Small intestine (tissue), 7 donors: Measurements from ENCODE around the gene KHDC4. TPM values are rescaled to one million over a fixed set of nuclear protein-coding genes. Genes with fewer than 3 reads are reported as not detected.
"Not testable (repeated sequence)": the region's sequence is repeated elsewhere in the genome, so short reads cannot be mapped to it uniquely, and the experiment has no call there.

Source experiments
- DNase-seq, 2 donors: peaks; one replicate each; pipeline versions ENCODE4 v3.0.0 to v3.0.0-alpha.2; 2013
- FAIRE-seq: peaks from 2 replicates; lab custom pipeline; 2012; peaks lifted over from hg19 to GRCh38; lab: Jason Lieb, UNC
- H3K27ac ChIP-seq, 3 donors: one replicate each; pipeline ENCODE4 v1.5.1; 2013; ENCODE audit warnings: low read length in 2 of 3, mild to moderate bottlenecking in 2 of 3, control low read depth in 1 of 3, inconsistent platforms in 1 of 3, low read depth in 1 of 3, moderate library complexity in 1 of 3
- H3K27me3 ChIP-seq, 3 donors: one replicate each; pipeline ENCODE4 v1.6.1; 2013; ENCODE audit warnings: low read length in 3 of 3, inconsistent platforms in 1 of 3; ENCODE audit not compliant: control insufficient read depth in 3 of 3, insufficient read depth in 3 of 3
- H3K36me3 ChIP-seq, 3 donors: one replicate each; pipeline ENCODE4 v1.6.1; 2013; ENCODE audit warnings: low read length in 3 of 3, inconsistent platforms in 1 of 3, low read depth in 1 of 3, mild to moderate bottlenecking in 1 of 3, moderate library complexity in 1 of 3; ENCODE audit not compliant: control insufficient read depth in 3 of 3, insufficient read depth in 2 of 3
- H3K4me1 ChIP-seq, 3 donors: one replicate each; pipeline ENCODE4 v1.6.1; 2013; ENCODE audit warnings: low read length in 2 of 3, inconsistent platforms in 1 of 3, low read depth in 1 of 3, mild to moderate bottlenecking in 1 of 3, moderate library complexity in 1 of 3; ENCODE audit not compliant: control insufficient read depth in 3 of 3, insufficient read depth in 2 of 3
- H3K4me3 ChIP-seq, 3 donors: one replicate each; pipeline ENCODE4 v1.5.1; 2013; ENCODE audit warnings: low read length in 3 of 3, control low read depth in 1 of 3, inconsistent platforms in 1 of 3, low read depth in 1 of 3, mild to moderate bottlenecking in 1 of 3, moderate library complexity in 1 of 3
- H3K9me3 ChIP-seq, 2 donors: one replicate each; pipeline ENCODE4 v1.6.1; 2013; ENCODE audit warnings: low read depth in 1 of 2, low read length in 1 of 2; ENCODE audit not compliant: control insufficient read depth in 2 of 2, insufficient read depth in 1 of 2
- WGBS, 3 donors: extraction: QIAGEN DNeasy Blood & Tissue Kit; methylation state at CpG; one replicate each; pipeline ENCODE4 v1.1.7; 2013; 5-methylcytosine and 5-hydroxymethylcytosine counted together
- polyA plus RNA-seq, 4 donors: library from polyadenylated mRNA; stranded (reverse) in 3 of 4; unstranded in 1 of 4; fragments of 200-250 nt in 3 of 4; fragments of 120-200 nt in 1 of 4; gene quantifications; one replicate each; pipeline versions ENCODE4 v1.2.1 to v1.2.3, GENCODE V29; 2013
- donor health status: healthy with polysubstance abuse.
- donor health status: control.
- donor health status: control.
- donor health status: Bipolar disorder and iron deficiency.
- donor health status: healthy.

The KHDC4 gene
- polyA plus RNA-seq, 4 donors: 7.3 to 70.5 (median 22.3) TPM

DNA sequence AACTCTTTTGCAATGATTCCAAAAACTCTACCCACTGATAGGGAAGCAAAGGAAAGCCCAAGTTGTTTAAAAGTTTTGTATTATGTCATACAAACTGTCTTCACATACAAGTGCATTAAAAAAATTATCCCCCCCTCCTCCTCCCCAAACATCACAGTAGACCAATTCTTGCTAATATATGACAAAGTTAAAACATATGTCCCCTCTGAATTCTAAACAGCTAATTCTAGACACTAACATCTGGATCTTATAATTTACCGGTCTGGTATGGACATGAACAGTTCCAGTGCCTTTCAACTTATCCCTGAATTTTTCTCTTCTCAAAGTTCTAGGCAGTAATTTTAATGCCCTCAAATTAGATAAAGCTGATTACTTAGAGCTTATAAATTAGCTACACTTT lies 36.5 kb downstream of the KHDC4 start:
- H3K4me1 ChIP-seq: peaks cover 0 to 9% (median 3%) of the 10 kb centered on the region in 3 donors
- H3K4me3 ChIP-seq: no peak overlapping the region
- 67 to 96% (median 89%) methylated on average over 1 of the region's 1 CpG for WGBS, 3 donors
- no peaks in the 10 kb centered on the region for H3K9me3 ChIP-seq
- DNase-seq (no peak), FAIRE-seq (no peak)
- H3K27me3 ChIP-seq: no peaks in the 10 kb centered on the region
- H3K36me3 ChIP-seq: peaks cover 13 to 30% (median 13%) of the 10 kb centered on the region in 3 donors
- no peak overlapping the region for H3K27ac ChIP-seq

GRCh38 chr1:155896476-155896875 lies 37.7 kb downstream of the KHDC4 start:
- not testable (repeated sequence) for H3K27ac ChIP-seq, H3K27me3 ChIP-seq, FAIRE-seq, H3K4me3 ChIP-seq, H3K9me3 ChIP-seq, DNase-seq
- Histone ChIP-seq H3K36me3 (peaks cover 9 to 23% (median 13%) of the 10 kb centered on the region in 3 donors), H3K4me1 (peaks cover 0 to 13% (median 4%) of the 10 kb centered on the region in 3 donors)
- 95 to 97% (median 96%) methylated on average over 8 of the region's 8 CpGs for WGBS, 3 donors

GRCh38 chr1:155895617-155896016 lies 38.6 kb downstream of the KHDC4 start:
- H3K4me1 ChIP-seq: peaks cover 0 to 13% (median 4%) of the 10 kb centered on the region in 3 donors
- H3K9me3 ChIP-seq, H3K4me3 ChIP-seq, DNase-seq, H3K27me3 ChIP-seq, FAIRE-seq, H3K27ac ChIP-seq: not testable (repeated sequence)
- WGBS, 3 donors: 93 to 99% (median 96%) methylated on average over 6 of the region's 6 CpGs
- peaks cover 9 to 14% (median 13%) of the 10 kb centered on the region in 3 donors for H3K36me3 ChIP-seq

DNA sequence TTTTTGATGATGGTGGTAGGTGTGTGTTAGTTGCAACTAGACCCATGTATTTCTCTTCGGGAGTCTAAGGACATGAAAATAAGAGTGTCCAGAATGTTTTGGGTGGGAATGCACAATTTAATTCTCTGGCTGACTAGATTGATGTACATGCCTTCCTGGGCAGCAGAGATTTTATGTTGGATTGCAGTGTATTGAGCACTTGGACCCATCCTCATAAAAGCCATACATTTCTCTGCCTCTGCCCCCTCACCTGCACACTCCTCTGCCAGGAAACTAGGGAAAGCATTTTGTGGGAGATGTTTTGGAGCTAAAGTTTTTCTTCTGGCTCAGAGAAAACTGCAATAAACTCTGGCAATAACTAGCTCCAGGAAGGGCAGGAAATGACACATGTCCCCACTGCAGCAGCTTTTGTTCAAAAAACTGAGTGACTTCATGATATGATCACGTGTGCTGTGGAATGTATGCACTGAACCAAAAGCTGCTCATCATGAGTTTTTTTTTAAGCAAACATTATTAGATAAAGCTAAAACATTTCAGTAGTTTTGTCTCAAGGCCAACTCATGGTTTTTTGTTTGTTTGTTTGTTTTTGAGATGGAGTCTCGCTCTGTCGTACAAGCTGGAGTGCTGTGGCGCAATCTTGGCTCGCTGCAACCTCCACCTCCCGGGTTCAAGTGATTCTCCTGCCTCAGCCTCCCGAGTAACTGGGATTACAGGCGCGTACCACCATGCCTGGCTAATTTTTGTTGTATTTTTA lies 40.6 kb downstream of the KHDC4 start:
- no peak for FAIRE-seq

GRCh38 chr1:155892796-155893195 lies 41.4 kb downstream of the KHDC4 start:
- peak overlapping the region in 2 of 3 donors; percentile 40 to 60 for H3K27ac ChIP-seq
- peaks cover 0 to 14% (median 0%) of the 10 kb centered on the region in 3 donors for H3K36me3 ChIP-seq
- no peak overlapping the region for H3K4me3 ChIP-seq
- no peaks in the 10 kb centered on the region for H3K9me3 ChIP-seq
- H3K4me1 ChIP-seq: peaks cover 0 to 13% (median 4%) of the 10 kb centered on the region in 3 donors
- FAIRE-seq: no peak
- WGBS, 3 donors: 27 to 55% (median 34%) methylated on average over 3 of the region's 3 CpGs
- DNase-seq: no peak
- H3K27me3 ChIP-seq: no peaks in the 10 kb centered on the region

More for the DNA sequence above, 40.6 kb downstream of the KHDC4 start:
- H3K9me3 ChIP-seq: no peaks in the 10 kb centered on the region
- peaks cover 0 to 14% (median 0%) of the 10 kb centered on the region in 3 donors for H3K36me3 ChIP-seq
- no peak overlapping the region for H3K4me3 ChIP-seq
- peak; percentile 18 to 61 for DNase-seq
- no peaks in the 10 kb centered on the region for H3K27me3 ChIP-seq
- H3K27ac ChIP-seq: peak overlapping the region in 2 of 3 donors; percentile 60 to 81
- 64 to 79% (median 76%) methylated on average over 10 of the region's 10 CpGs for WGBS, 3 donors
- peaks cover 0 to 13% (median 4%) of the 10 kb centered on the region in 3 donors for H3K4me1 ChIP-seq

DNA sequence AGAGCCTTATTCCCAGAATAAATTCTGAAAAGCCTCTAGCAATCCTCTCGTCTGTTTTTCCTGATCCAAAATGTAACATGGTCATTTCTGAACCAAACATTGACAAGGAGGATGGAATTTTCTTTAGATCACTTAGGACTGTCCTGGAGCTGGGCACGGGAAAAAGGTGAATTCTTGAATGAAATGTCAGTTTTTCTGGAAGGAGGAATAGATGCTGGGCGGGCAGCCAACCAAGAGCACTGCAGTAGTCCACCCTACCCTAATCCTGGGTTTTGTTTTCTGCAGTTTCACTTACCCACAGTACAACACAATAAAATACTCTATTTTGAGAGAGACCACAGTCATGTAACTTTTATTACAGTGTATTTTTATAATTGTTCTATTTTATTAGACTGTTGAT lies 44.0 kb downstream of the KHDC4 start:
- WGBS, 3 donors: 51 to 70% (median 56%) methylated on average over 3 of the region's 3 CpGs
- Histone ChIP-seq H3K36me3 (no peaks in the 10 kb centered on the region), H3K27ac (no peak overlapping the region), H3K4me3 (no peak overlapping the region), H3K9me3 (no peaks in the 10 kb centered on the region), H3K27me3 (no peaks in the 10 kb centered on the region), H3K4me1 (peaks cover 0 to 18% (median 4%) of the 10 kb centered on the region in 3 donors)
- DNase-seq (no peak), FAIRE-seq (no peak)

GRCh38 chr1:155889566-155889965 lies 44.6 kb downstream of the KHDC4 start:
- H3K36me3 ChIP-seq: no peaks in the 10 kb centered on the region
- FAIRE-seq (no peak), DNase-seq (no peak)
- no peaks in the 10 kb centered on the region for H3K27me3 ChIP-seq
- H3K4me1 ChIP-seq: peaks cover 0 to 24% (median 6%) of the 10 kb centered on the region in 3 donors
- H3K4me3 ChIP-seq: no peak overlapping the region
- no peaks in the 10 kb centered on the region for H3K9me3 ChIP-seq
- no peak overlapping the region for H3K27ac ChIP-seq
- 69 to 75% (median 75%) methylated on average over 2 of the region's 2 CpGs for WGBS, 3 donors

DNA sequence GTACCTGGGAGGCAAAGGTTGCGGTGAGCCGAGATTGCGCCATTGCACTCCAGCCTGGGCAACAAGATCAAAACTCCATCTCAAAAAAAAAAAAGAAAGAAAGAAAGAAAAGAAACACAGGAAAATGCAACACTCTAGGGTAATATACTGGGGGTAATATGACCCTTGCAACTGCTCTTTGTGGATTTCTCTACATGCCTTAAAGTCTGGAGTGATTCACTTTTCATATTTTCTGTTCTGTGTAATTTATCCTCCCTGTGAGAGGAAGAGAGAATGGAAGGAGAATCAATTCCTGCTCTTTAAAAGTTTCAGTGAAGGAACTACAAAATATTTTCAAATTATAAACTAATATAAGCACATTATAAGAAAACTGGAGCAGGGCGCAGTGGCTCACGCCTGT lies 45.7 kb downstream of the KHDC4 start:
- 90 to 97% (median 93%) methylated on average over 5 of the region's 5 CpGs for WGBS, 3 donors
- H3K4me1 ChIP-seq: peaks cover 0 to 31% (median 7%) of the 10 kb centered on the region in 3 donors
- no peak for DNase-seq
- H3K4me3 ChIP-seq: no peak overlapping the region
- no peak for FAIRE-seq
- no peaks in the 10 kb centered on the region for H3K36me3 ChIP-seq
- H3K27ac ChIP-seq: no peak overlapping the region
- H3K9me3 ChIP-seq: no peaks in the 10 kb centered on the region
- H3K27me3 ChIP-seq: no peaks in the 10 kb centered on the region
